Fibroblast of skin of back (primary cell): ENCODE results near the gene MRPL49.
"Not testable (repeated sequence)": the region's sequence is repeated elsewhere in the genome, so short reads cannot be mapped to it uniquely, and the experiment has no call there.

Source experiments
- DNase-seq: peaks from one replicate; pipeline ENCODE4 v3.0.0-alpha.2; 2013

The MRPL49 gene

GRCh38 chr11:65166893-65167292 lies 44.8 kb downstream of the MRPL49 start:
- no peak for DNase-seq

GRCh38 chr11:65167656-65168055 lies 45.5 kb downstream of the MRPL49 start:
- DNase-seq, result no peak

- DNase-seq, result peak; percentile 50
Measured at GRCh38 chr11:65169164-65169641, 47.1 kb downstream of the MRPL49 start.

GRCh38 chr11:65170058-65170534 lies 48.0 kb downstream of the MRPL49 start, which contains the start of gene SPDYC:
Gene SPDYC (plus strand): TSS chr11:65170233. CDS start chr11:65171358, 1,125 bp downstream.
- DNase-seq, result no peak

- no peak for DNase-seq
Measured at GRCh38 chr11:65172600-65172999, 50.5 kb downstream of the MRPL49 start.

GRCh38 chr11:65174571-65175010 lies 52.5 kb downstream of the MRPL49 start:
- not testable (repeated sequence) for DNase-seq
